HFF-Myc (cell line): Measurements from ENCODE around the gene LZTS3.
A peak's percentile ranks its signal among the peaks of the same experiment; 100 is the strongest.
"Not testable (repeated sequence)": the region's sequence is repeated elsewhere in the genome, so short reads cannot be mapped to it uniquely, and the experiment has no call there.

ENCODE experiments used
- DNase-seq: peaks from one replicate; pipeline ENCODE4 v3.0.0-alpha.2; 2011; ENCODE audit warnings: low read depth; ENCODE audit errors: extremely low read depth
- H3K4me3 ChIP-seq: replicated peaks from 2 replicates; pipeline ENCODE4 v1.5.1; 2011; ENCODE audit warnings: low read depth, mild to moderate bottlenecking, control low read depth, low read length
- CTCF ChIP-seq: IDR thresholded peaks from 2 replicates; pipeline ENCODE4 v1.5.1; 2012; ENCODE audit warnings: mild to moderate bottlenecking, low read depth, low read length, control low read depth; ENCODE audit errors: missing control alignments

Gene LZTS3

GRCh38 chr20:3172933-3173609, at the start of gene LZTS3:
LZTS3 (minus strand) TSS chr20:3173549; CDS start chr20:3167163, 6,386 bp downstream.
- TF ChIP-seq CTCF = no peak
- H3K4me3 ChIP-seq = peak within 1 kb of the TSS; percentile 56
- no peak for DNase-seq

- no peak for TF ChIP-seq CTCF
- no peak for DNase-seq
- no peak overlapping the region for H3K4me3 ChIP-seq
Observed at GRCh38 chr20:3221398-3222226, 48.3 kb upstream of the LZTS3 start.

- DNase-seq = no peak
- TF ChIP-seq CTCF = peak; percentile 92
- H3K4me3 ChIP-seq = no peak overlapping the region
Observed at GRCh38 chr20:3218307-3218988, 45.1 kb upstream of the LZTS3 start.

- H3K4me3 ChIP-seq, DNase-seq: not testable (repeated sequence)
Observed at GRCh38 chr20:3215359-3215917, 42.1 kb upstream of the LZTS3 start.

GRCh38 chr20:3213226-3213625, 39.9 kb upstream of the LZTS3 start:
- H3K4me3 ChIP-seq = no peak overlapping the region
- no peak for DNase-seq
- no peak for TF ChIP-seq CTCF

GRCh38 chr20:3210346-3210745, 37.0 kb upstream of the LZTS3 start:
- no peak for TF ChIP-seq CTCF
- peak overlapping the region; percentile 82 for H3K4me3 ChIP-seq
- DNase-seq = no peak

- peak overlapping the region; percentile 82 for H3K4me3 ChIP-seq
- DNase-seq = no peak
- no peak for TF ChIP-seq CTCF
Observed at GRCh38 chr20:3209946-3210317, 36.6 kb upstream of the LZTS3 start.
